PC-9 (cell line): Measurements from ENCODE around the gene BCL2.

Experiments
- EZH2 ChIP-seq: fragments of 200-600 bp; sonication (generic); IDR thresholded peaks from 2 replicates; pipeline ENCODE4 v1.8.0; 2017; ENCODE audit warnings: antibody characterized with exemption, low read depth
- TF ChIP-seq, protein P1 (sequence below): fragments of 200-600 bp; sonication (generic); conservative IDR thresholded peaks from 2 replicates; pipeline ENCODE4 v1.6.1; 2017; ENCODE audit warnings: mixed run types, antibody characterized with exemption, mild to moderate bottlenecking, moderate library complexity

DNA sequence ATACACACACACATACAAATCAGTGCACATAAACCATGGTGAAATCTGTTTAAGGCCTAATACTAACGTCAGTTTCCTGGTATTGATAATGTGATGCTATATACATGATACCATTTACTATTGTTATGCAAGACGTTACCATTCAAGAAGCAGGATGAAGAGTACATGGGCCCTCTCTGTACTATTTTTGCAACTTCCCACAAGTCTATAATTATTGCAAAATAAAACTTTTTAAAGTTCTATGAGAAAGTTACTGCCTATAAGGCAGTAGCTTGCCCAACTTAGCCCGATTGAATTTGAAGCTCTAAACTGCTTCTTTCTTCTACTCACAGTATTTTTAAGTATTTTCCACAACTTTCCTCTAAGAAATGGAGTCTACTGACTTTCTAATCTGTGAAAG lies 74.0 kb downstream of the BCL2 start:
- TF ChIP-seq, protein P1, sequence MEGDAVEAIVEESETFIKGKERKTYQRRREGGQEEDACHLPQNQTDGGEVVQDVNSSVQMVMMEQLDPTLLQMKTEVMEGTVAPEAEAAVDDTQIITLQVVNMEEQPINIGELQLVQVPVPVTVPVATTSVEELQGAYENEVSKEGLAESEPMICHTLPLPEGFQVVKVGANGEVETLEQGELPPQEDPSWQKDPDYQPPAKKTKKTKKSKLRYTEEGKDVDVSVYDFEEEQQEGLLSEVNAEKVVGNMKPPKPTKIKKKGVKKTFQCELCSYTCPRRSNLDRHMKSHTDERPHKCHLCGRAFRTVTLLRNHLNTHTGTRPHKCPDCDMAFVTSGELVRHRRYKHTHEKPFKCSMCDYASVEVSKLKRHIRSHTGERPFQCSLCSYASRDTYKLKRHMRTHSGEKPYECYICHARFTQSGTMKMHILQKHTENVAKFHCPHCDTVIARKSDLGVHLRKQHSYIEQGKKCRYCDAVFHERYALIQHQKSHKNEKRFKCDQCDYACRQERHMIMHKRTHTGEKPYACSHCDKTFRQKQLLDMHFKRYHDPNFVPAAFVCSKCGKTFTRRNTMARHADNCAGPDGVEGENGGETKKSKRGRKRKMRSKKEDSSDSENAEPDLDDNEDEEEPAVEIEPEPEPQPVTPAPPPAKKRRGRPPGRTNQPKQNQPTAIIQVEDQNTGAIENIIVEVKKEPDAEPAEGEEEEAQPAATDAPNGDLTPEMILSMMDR = no peak
- no peak for TF ChIP-seq EZH2
